GM18526 (cell line): ENCODE data around the gene NCOA3.

ENCODE experiments used
- POLR2A ChIP-seq: IDR thresholded peaks from 3 replicates; pipeline ENCODE4 v1.6.1; 2011; ENCODE audit not compliant: insufficient read length; ENCODE audit errors: extremely low read depth

NCOA3 gene

GRCh38 chr20:47598911-47599744, 97.4 kb downstream of the NCOA3 start:
- no peak for TF ChIP-seq POLR2A

- no peak for TF ChIP-seq POLR2A
Observed at GRCh38 chr20:47600967-47601547, 99.4 kb downstream of the NCOA3 start.

- TF ChIP-seq POLR2A = no peak
Observed at GRCh38 chr20:47603260-47603659, 101.6 kb downstream of the NCOA3 start.

DNA sequence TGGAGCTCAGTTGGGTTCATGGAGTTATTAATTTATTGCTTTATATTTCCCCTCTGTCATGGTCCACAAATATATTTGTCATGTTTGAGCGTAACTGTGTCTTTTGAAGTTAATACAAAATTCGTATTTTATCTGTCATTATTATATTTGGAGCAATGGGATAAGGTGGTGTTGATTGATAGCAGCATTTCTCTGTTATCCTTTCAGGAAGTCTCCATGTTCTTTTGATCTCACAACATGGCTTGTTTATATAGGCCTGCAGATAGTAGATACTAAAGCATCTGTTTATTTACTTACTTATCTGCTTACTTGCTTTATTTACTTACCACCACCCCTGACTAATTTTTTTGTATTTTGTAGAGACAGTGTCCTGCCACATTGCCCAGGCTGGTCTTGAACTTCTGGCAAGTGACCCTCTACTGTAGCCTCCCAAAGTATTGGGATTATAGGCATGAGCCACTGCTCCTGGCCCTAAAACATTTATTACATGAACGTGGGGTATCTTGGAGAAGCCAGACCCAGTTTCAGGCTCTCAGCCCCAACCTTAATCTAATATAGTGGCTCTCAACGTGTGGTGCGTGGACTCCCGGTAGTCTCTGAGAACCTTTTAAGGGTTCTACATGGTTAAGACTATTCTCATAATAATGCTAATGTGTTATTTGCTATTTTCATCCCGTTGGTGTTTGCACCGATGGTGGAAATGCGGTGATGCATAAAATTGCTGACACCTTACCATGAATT, 104.2 kb downstream of the NCOA3 start:
- TF ChIP-seq POLR2A = no peak

GRCh38 chr20:47606414-47606982, 104.8 kb downstream of the NCOA3 start:
- no peak for TF ChIP-seq POLR2A

DNA sequence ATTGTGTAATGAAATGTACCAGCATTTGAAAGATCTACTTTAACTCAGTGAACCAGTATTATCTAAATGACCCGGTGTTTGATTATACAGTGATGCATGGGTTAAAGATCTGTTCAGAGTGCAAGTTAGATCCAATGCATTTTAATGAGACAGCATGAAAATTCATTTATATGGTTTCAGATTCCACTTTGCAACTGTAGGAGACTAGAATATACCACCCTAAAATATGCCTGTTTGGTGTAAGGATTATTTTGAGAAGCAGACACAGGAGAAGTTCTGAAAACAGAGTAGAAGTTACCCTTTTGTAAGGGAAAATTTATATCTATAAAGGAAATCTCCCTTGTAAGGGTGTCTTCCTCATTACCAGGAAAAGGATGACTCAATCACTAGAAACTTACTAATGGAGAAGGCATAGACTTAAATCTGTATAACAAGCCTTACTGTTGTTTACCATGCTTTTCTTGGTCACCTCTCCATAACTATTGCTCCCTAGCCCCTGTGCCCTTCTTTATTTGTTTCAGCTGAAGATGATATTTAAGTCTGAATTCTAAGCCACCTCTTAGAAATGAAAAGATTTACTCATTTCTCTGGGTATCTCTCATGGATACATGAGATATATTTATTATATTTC, 105.4 kb downstream of the NCOA3 start:
- TF ChIP-seq POLR2A = no peak

DNA sequence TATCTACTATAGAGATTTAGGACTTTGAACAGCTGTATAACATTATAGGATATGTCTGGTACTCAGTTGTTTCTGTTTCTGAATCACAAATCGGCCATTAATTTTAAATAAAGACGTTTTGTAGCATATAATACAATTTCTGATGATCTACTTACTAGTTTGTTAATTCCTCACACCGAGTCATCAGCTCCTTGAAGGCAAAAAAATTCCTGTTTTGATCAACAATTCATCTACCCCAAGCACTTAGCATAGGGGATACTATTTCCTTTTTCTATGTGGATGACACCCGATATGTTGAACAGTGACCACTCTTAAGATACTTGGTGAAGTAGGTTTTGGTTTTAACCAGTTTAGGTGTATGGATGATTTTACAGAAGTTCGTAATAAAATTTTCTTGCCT, 107.3 kb downstream of the NCOA3 start:
- no peak for TF ChIP-seq POLR2A

GRCh38 chr20:47610247-47610944, 108.7 kb downstream of the NCOA3 start:
- no peak for TF ChIP-seq POLR2A

DNA sequence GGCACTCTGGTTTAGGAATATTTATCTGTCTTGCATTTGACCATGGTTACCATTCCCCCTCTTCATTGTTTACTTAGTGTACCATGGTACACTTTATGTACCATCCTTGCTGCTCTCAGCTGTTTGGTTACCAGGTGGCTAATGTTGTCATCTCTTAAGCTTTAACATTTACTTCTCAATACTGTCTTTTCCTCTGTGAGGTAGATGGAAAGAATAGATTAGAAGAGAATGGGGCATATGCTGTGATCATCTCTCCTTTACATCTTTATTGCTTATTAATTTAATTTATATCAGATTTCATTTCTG, 109.2 kb downstream of the NCOA3 start:
- no peak for TF ChIP-seq POLR2A

GRCh38 chr20:47611785-47612184, 110.1 kb downstream of the NCOA3 start:
- no peak for TF ChIP-seq POLR2A

DNA sequence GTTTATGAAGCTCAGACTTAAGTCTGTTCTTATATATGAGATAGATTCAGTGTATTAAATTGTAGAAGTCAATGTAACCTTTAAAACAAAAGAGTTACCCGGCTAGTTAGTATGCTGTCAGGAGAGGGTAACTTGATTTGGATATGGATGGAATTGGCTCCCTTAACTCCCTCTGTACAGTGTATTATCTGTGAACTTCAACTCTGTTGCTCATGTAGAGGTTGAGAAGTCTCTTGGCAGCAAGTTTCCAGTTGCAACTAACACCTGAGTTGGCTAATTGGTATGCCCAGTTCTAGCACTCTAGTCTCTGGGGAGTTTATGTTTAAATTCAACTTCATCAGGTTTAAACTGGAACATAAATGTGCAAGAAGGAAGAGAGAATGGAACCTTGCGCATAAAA, 111.0 kb downstream of the NCOA3 start:
- TF ChIP-seq POLR2A = no peak

- TF ChIP-seq POLR2A = no peak
Observed at GRCh38 chr20:47614703-47615309, 113.1 kb downstream of the NCOA3 start.

DNA sequence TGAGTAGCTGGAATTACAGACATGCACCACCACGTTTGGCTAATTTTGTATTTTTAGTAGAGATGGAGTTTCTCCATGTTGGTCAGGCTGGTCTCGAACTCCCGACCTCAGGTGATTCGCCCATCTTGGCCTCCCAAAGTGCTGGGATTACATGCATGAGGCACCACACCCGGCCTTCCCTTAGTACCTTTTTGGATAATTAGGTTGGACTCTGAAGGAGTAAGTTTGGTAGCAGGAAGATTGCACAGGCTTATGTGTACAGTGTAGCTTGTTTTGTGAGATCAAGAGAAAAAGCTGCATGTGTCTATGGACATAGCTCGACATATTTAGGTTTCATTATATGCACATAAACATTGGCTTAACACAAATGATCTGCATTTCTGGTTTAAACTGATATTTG, 116.8 kb downstream of the NCOA3 start:
- no peak for TF ChIP-seq POLR2A
